Stimulated activated CD8-positive, alpha-beta memory T cell treated with anti-CD3 and anti-CD28 coated beads, Interleukin-4, amount 100 ng/mL, for 1 hour (primary cell): ENCODE results near the gene CPM.
"Not testable (repeated sequence)": the region's sequence is repeated elsewhere in the genome, so short reads cannot be mapped to it uniquely, and the experiment has no call there.

ENCODE experiments used
- DNase-seq, 2 donors: peaks; one replicate each; pipeline ENCODE4 v3.0.0-alpha.2; 2020; ENCODE audit warnings: low read depth in 2 of 2, low spot score in 1 of 2

Gene CPM

DNA sequence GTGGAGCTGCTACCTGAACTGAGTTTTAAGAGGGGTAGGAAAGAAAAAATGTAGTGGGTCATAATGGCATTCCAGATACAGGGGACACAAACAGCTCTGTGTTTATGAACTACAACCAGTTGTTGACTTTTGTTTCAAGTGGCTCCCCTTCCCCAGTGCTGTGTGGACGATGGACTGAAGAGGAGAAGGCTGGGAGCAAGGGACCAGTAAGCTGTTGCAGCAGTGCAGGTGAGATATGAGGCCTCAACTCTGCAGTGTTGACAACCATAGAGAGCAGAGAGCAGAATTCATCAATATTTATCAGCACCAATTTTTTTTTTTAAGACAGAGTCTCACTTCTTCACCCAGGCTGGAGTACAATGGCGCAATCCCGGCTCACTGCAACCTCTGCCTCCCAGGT lies 78.4 kb downstream of the CPM start:
- no peak for DNase-seq

DNA sequence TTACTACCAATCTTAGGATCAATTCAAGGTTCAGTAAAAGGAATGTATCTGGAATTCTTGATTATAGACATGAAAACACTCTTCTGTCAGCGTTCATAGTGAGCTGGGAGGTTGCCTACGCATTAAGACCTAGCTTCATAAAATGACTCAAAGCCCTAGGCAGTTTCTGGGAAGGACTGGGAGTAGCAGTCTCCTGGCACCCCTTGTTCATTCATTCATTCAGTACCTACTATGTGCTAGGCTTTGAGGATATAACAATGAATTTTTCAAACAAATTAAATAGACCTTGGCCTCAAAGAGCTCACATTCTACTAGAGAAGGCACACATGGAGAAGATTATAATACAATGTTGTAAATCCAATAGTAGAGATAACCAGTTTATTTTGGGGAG lies 78.9 kb downstream of the CPM start:
- no peak for DNase-seq

- DNase-seq: no peak
Observed at GRCh38 chr12:68853396-68854077, 79.4 kb downstream of the CPM start.

- DNase-seq: no peak
Observed at GRCh38 chr12:68851592-68852306, 81.2 kb downstream of the CPM start.

DNA sequence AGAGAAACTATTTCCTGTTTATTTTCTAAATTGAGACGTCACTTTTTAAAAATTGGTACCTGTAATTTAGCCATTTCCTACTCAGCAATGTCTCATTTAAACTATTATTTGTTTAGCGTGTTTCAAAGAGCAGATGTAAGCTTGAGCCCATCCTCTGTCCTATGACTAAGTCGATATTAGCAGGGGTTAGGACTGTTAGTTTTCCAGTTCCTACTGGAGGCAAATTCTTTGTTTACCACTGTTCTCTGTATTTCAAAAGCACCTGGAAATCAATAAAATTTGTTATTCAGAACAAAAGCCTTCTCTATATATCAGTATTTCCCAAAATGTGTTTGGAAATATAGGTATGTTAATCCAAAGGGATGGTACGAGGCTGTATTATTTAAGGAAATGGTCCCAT lies 82.6 kb downstream of the CPM start:
- no peak for DNase-seq

DNA sequence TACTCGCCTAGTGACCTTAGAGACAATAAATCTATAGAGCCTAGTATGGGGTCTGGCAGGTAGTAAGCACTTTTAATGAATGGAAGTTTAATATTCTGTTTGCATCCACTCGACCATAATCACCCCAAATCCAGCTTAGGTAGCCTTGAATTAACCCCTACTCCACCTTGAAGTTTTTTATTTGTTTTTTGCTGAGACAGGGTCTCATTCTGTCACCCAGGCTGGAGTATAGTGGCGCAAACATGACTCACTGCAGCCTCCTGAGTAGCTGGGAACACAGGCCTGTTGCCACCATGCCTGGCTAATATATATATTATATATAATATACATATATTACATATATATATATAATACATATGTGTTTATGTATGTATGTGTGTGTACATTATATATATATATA lies 86.2 kb downstream of the CPM start:
- DNase-seq: no peak

DNA sequence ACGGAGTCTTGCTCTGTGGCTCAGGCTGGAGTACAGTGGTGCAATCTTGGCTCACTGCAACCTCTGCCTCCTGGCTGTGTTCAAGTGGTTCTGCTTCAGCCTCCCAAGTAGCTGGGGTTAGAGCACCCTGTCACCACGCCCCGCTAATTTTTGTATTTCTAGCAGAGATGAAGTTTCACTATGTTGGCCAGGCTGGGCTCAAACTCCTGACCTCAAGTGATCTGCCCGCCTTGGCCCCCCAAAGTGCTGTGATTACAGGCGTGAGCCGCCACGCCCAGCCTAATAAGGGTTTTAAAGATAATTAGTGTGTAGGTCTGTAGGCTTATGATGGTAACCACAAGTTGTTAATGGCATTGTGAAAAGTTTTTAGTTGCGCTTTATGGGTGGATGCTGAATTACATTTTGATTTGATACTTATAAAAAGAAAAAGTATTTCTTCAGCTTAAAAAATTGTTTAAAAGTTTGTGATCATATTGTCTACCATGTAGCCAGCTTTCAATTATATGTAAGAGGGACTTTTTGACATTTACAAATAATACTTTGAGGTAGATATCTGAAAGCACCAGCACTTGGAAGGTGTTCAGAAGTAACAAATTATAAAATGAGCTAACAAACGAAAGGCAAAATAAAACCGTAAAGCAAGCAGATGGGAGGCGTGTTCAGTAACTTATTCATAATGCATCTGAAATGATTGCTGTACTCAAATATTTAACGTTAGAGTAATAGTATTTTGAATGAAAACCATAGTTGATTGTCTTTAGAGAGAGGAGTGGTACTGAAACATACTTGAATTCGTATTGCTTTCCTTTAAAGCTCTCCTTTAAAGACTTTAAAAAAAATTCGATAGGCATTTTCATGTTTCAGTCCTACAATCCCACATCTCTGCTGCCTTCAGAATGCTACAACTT lies 87.9 kb downstream of the CPM start:
- DNase-seq: no peak

- DNase-seq: no peak
Observed at GRCh38 chr12:68844318-68844745, 88.6 kb downstream of the CPM start.

DNA sequence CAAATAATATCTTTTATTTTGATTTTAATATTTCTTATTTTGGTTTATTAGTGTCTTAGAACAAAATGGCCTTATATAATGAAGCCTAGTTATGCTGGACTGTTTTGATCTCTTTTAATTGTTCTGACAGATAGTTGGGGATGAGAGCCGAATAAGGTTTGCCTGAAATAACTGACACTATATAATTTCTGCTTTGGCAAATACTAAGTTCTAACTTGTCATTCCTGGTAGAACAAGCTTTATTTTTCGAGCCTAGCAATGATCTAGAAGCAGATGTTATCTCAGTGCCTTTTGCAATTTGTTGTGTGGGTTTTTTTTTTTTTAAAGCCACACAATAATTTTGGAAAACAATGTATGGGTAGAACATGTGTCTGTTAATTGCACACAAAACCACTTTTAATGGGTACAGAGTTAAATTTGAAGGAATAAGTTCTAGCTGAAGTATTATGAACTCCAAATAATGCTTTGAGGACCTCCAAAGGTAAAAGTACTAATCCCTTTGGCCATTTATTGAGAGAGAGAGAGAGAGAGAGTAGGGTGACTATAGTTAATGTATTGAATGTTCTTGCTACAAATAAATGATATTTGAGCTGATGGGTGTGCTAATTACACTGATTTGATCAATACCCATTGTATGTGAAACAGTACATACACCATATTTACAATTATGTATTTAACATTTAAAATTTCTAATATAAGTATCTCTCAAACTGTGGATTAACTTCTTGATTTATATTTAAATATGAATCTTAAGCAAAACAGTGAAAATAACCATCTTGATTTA lies 90.0 kb downstream of the CPM start:
- no peak for DNase-seq

- DNase-seq: no peak
Observed at GRCh38 chr12:68842123-68842522, 90.8 kb downstream of the CPM start.

- DNase-seq: no peak
Observed at GRCh38 chr12:68841717-68842116, 91.3 kb downstream of the CPM start.

- DNase-seq: not testable (repeated sequence)
Observed at GRCh38 chr12:68841175-68841574, 91.8 kb downstream of the CPM start.

DNA sequence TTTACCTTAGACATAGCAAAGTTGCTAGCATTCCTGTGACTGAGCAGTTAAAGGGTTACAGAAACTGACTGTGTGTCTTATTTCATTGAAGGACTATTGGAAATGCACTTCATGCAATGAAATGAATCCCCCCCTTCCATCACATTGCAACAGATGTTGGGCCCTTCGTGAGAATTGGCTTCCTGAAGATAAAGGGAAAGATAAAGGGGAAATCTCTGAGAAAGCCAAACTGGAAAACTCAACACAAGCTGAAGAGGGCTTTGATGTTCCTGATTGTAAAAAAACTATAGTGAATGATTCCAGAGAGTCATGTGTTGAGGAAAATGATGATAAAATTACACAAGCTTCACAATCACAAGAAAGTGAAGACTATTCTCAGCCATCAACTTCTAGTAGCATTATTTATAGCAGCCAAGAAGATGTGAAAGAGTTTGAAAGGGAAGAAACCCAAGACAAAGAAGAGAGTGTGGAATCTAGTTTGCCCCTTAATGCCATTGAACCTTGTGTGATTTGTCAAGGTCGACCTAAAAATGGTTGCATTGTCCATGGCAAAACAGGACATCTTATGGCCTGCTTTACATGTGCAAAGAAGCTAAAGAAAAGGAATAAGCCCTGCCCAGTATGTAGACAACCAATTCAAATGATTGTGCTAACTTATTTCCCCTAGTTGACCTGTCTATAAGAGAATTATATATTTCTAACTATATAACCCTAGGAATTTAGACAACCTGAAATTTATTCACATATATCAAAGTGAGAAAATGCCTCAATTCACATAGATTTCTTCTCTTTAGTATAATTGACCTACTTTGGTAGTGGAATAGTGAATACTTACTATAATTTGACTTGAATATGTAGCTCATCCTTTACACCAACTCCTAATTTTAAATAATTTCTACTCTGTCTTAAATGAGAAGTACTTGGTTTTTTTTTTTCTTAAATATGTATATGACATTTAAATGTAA lies 93.5 kb downstream of the CPM start:
- DNase-seq: no peak

DNA sequence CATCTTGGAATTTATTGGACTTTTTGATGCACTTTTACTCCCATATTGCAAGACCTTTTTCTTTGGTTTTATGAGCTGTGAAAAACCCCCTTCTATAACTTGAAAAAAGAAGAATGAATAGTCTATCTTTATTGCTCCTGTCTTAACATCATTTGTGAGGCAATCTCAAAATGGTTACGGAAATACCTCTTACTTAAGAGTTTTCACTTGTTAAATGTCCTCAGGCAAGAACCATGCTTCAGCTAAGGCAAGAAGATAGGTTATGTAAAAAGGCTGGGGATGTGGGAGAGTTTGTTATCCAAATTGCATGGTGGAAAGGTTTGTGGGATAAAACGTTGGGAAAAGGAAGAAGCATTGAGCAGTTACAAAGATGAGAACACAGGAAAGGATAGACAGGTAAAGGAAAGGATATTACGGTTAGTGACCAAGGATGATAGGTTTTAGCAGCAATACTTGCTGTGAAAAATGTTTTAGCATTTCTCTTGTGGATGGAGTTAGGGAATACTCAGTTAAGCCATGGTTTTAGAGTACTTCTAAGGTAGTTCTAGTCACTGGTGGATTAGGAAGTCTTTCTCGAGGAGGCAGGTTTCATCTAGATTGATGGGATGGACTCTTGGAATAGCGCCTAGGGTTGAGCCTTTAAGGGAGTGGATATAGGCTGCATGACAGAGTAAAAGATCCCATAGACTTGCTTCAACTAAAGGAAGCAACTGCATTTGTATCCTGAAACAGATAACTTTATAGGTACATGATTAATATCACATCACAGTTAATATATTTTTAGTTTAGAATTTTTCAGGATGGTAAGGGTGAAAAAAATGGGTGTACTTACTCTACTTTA lies 94.7 kb downstream of the CPM start:
- DNase-seq: no peak

DNA sequence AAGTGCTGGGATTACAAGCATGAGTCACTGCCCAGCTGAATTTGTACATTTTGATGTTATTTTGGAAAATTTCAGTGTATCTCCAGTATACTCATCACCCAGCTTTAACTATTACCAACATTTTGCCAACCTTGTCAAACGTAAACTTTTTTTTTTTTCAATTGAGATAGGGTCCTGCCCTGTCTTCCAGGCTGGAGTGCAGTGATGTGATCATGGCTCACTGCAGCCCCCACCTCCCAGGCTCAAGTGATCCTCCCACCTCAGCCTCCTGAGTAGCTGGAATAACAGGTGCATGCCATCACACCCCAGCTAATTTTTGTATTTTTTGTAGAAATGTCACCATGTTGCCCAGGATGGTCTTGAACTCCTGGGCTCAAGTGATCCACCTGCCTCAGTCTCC lies 95.8 kb downstream of the CPM start:
- DNase-seq: no peak

DNA sequence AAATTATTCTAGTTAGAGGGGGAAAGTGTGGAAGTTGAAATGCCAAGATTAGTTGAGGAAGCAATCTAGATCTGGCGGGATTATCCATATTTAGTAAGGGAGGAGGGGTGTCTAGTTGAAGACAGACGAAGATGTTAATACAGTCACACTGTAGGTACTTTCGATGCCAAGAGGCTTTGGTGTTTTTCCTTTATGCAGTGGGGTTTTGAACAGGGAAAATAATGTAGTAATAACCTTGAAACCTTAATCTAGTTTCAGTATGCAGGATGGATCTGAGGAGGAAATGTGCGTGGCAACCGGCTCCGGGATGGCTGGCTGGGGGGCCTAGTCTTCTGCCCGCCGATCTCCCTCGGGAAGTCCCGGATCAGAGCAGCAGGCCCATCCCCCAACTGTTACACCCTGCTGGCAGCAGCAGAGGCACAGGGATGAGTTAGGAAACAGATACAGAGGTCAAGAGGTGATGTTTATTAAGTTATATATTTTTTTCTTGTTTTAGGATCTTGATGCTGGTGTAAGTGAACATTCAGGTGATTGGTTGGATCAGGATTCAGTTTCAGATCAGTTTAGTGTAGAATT lies 97.5 kb downstream of the CPM start:
- no peak for DNase-seq

DNA sequence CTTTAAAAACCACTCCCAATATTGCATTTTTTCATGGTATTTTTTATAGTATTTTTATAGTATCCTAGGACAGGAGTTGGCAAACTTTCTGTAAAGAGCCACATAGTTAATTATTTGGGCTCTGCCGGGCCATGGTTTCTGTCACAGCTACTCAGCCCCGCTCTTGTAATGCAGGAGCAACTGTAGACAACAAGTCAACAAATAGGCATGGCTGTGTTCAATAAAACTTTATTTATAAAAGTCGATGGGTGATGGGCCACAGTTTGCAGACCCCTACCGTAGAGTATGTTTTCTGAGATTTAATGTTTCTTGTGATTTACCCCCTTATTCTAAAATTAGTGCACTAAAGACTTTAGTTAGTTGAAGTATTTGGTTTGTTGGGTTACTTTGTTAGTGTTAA lies 99.5 kb downstream of the CPM start:
- no peak for DNase-seq

DNA sequence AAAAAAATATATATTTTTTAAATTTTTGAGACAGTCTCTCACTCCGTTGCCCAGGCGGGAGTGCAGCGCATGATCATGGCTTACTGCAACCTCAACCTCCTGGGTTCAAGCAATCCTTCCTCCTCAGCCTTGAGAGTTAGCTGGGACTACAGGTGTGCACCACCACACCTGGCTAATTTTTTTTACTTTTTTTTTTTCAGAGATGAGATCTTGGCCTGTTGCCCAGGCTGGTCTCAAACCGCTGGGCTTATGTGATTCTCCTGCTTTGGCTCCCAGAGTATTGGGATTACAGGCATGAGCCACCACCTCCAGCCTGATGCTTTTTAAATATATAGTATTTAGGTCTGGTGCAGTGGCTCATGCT lies 100.5 kb downstream of the CPM start:
- DNase-seq: no peak
